ENCODE results near the gene TNFSF12. TPM values are rescaled to one million over a fixed set of nuclear protein-coding genes. Genes with fewer than 3 reads are reported as not detected.
A peak's percentile ranks its signal among the peaks of the same experiment; 100 is the strongest.

Gene TNFSF12
- total RNA-seq, 1 experiment from 2014 or later, result 15.2 TPM

GRCh38 chr17:7557147-7557764, 8.4 kb downstream of the TNFSF12 start:
- CTCF ChIA-PET, result no interaction called here
- DNase-seq (no peak), ATAC-seq (no peak)
- Histone ChIP-seq H3K9me2 (replicated peaks; ENCODE audit: low read length) (no peaks in the 10 kb centered on the region), H3K9me3 (ENCODE audit: low read length) (no peaks in the 10 kb centered on the region), H3K4me3 (ENCODE audit: low read length) (no peak overlapping the region), H3K9ac (ENCODE audit: low read length) (no peak overlapping the region), H3K27me3 (ENCODE audit: low read length) (no peaks in the 10 kb centered on the region), H2AFZ (ENCODE audit: low read length) (no peak overlapping the region), H3K36me3 (ENCODE audit: low read depth, low read length) (no peaks in the 10 kb centered on the region), H3K79me2 (ENCODE audit: low read length) (peaks cover 4% of the 10 kb centered on the region), H3K27ac (ENCODE audit: low read length) (no peak overlapping the region), H3F3A (ENCODE audit: low read length, unreplicated experiment) (no peaks in the 10 kb centered on the region), H3K4me2 (ENCODE audit: low read length) (no peak overlapping the region), H3K4me1 (ENCODE audit: insufficient read depth, low read length) (peaks cover 20% of the 10 kb centered on the region), H4K20me1 (ENCODE audit: low read length) (no peaks in the 10 kb centered on the region)
- TF ChIP-seq EZH2 (IDR thresholded peaks at IDR 0.05; ENCODE audit: low read length, unreplicated experiment) (no peak), CTCF (conservative IDR thresholded peaks at IDR 0.05; ENCODE audit: low read depth, low read length) (no peak), EZH2phosphoT487 (IDR thresholded peaks at IDR 0.05; ENCODE audit: borderline replicate concordance, low read length) (no peak)
- no TSS peak for BruUV-seq (replicated peaks)
- intact Hi-C loops (cut with micrococcal nuclease), result no loop called here
- POLR2A ChIA-PET (ENCODE audit: unreplicated experiment), result no interaction called here

- H3K4me3 ChIP-seq (ENCODE audit: low read length), result peak overlapping the region; percentile 60
- peak overlapping the region; percentile 67 for H3K9ac ChIP-seq (ENCODE audit: low read length)
- H3K27ac ChIP-seq (ENCODE audit: low read length), result peak overlapping the region; percentile 65
- DNase-seq, result peak; percentile 66
- H3K4me1 ChIP-seq (ENCODE audit: insufficient read depth, low read length), result peaks cover 25% of the 10 kb centered on the region
- TF ChIP-seq EZH2 (IDR thresholded peaks at IDR 0.05; ENCODE audit: low read length, unreplicated experiment) (no peak), CTCF (conservative IDR thresholded peaks at IDR 0.05; ENCODE audit: low read depth, low read length) (no peak), EZH2phosphoT487 (IDR thresholded peaks at IDR 0.05; ENCODE audit: borderline replicate concordance, low read length) (no peak)
- no peaks in the 10 kb centered on the region for H4K20me1 ChIP-seq (ENCODE audit: low read length)
- POLR2A ChIA-PET (ENCODE audit: unreplicated experiment), result no interaction called here
- BruUV-seq (replicated peaks), result no TSS peak
- H2AFZ ChIP-seq (ENCODE audit: low read length), result peak overlapping the region; percentile 80
- intact Hi-C loops (cut with micrococcal nuclease), result no loop called here
- peaks cover 11% of the 10 kb centered on the region for H3K79me2 ChIP-seq (ENCODE audit: low read length)
- H3K36me3 ChIP-seq (ENCODE audit: low read depth, low read length), result no peaks in the 10 kb centered on the region
- ATAC-seq, result peak; percentile 50
- CTCF ChIA-PET, result no interaction called here
- no peaks in the 10 kb centered on the region for H3K9me3 ChIP-seq (ENCODE audit: low read length)
- H3F3A ChIP-seq (ENCODE audit: low read length, unreplicated experiment), result no peaks in the 10 kb centered on the region
- H3K9me2 ChIP-seq (replicated peaks; ENCODE audit: low read length), result no peaks in the 10 kb centered on the region
- no peaks in the 10 kb centered on the region for H3K27me3 ChIP-seq (ENCODE audit: low read length)
- peak overlapping the region; percentile 100 for H3K4me2 ChIP-seq (ENCODE audit: low read length)
Measured at GRCh38 chr17:7557775-7558543, 9.1 kb downstream of the TNFSF12 start.

All from PC-3 (cell line).